Left ventricle myocardium inferior (tissue), 1 donor: ENCODE data around the gene SHMT2. TPM values are rescaled to one million over a fixed set of nuclear protein-coding genes. Genes with fewer than 3 reads are reported as not detected.

ENCODE experiments used
- DNase-seq: peaks from one replicate; pipeline ENCODE4 v3.0.0-alpha.2; 2020
- H3K27ac ChIP-seq: fragments of 200-600 bp; replicated peaks from 2 replicates; pipeline ENCODE4 v1.8.0; 2021
- H3K27me3 ChIP-seq: fragments of 200-600 bp; 2 replicates; pipeline ENCODE4 v1.8.0; 2021; ENCODE audit warnings: low read depth
- H3K36me3 ChIP-seq: fragments of 200-600 bp; 2 replicates; pipeline ENCODE4 v1.8.0; 2021
- H3K4me1 ChIP-seq: fragments of 200-600 bp; 2 replicates; pipeline ENCODE4 v1.8.0; 2021
- H3K4me3 ChIP-seq: fragments of 200-600 bp; 2 replicates; pipeline ENCODE4 v1.8.0; 2021; ENCODE audit warnings: mild to moderate bottlenecking, moderate library complexity
- H3K9me3 ChIP-seq: fragments of 200-600 bp; replicated peaks from 2 replicates; pipeline ENCODE4 v1.8.0; 2021
- CTCF ChIP-seq: fragments of 200-600 bp; IDR thresholded peaks from 2 replicates; pipeline ENCODE4 v1.8.0; 2021; ENCODE audit warnings: antibody characterized with exemption, mild to moderate bottlenecking, borderline replicate concordance
- intact Hi-C: fragments of 100-400 bp; cut with micrococcal nuclease; formaldehyde crosslinking; loops from one replicate; pipeline ENCODE4 v1.11.0; 2022
- total RNA-seq: library from RNA; stranded (reverse); fragmentation: NEBNext Ultra II Directional; extraction: Animal tissue kit (Norgen Biotek cat#: 25700); gene quantifications from one replicate; pipeline ENCODE4 v1.2.1, GENCODE V29; 2021
- donor health status: DM: no; HTN: yes; CAD: no; lungs with severe emphysema.

The SHMT2 gene
- total RNA-seq, 1 donor from 2014 or later, result 22.9 TPM

- Histone ChIP-seq H3K4me1 (peaks cover 70% of the 10 kb centered on the region), H3K9me3 (no peaks in the 10 kb centered on the region), H3K4me3 (no peak overlapping the region), H3K36me3 (peaks cover 45% of the 10 kb centered on the region), H3K27ac (peak overlapping the region; percentile 53), H3K27me3 (peaks cover 25% of the 10 kb centered on the region)
- no peak for TF ChIP-seq CTCF
- no peak for DNase-seq
- intact Hi-C loops, result no loop called here
These were observed 17.5 kb upstream of the SHMT2 start for GRCh38 chr12:57211791-57212700.

GRCh38 chr12:57212701-57213057 is 16.8 kb upstream of the SHMT2 start:
- Histone ChIP-seq H3K4me3 (no peak overlapping the region), H3K27ac (peak overlapping the region; percentile 53), H3K27me3 (peaks cover 32% of the 10 kb centered on the region), H3K36me3 (peaks cover 40% of the 10 kb centered on the region), H3K9me3 (no peaks in the 10 kb centered on the region), H3K4me1 (peaks cover 72% of the 10 kb centered on the region)
- intact Hi-C loops, result no loop called here
- DNase-seq, result no peak
- no peak for TF ChIP-seq CTCF

- Histone ChIP-seq H3K36me3 (peaks cover 35% of the 10 kb centered on the region), H3K9me3 (no peaks in the 10 kb centered on the region), H3K4me1 (peaks cover 68% of the 10 kb centered on the region), H3K27me3 (peaks cover 37% of the 10 kb centered on the region), H3K4me3 (no peak overlapping the region), H3K27ac (peak overlapping the region; percentile 53)
- peak; percentile 87 for DNase-seq
- intact Hi-C loops, result no loop called here
- TF ChIP-seq CTCF, result peak; percentile 94
These were observed 16.3 kb upstream of the SHMT2 start for GRCh38 chr12:57213058-57213715.

- Histone ChIP-seq H3K27me3 (peaks cover 44% of the 10 kb centered on the region), H3K36me3 (peaks cover 34% of the 10 kb centered on the region), H3K4me3 (no peak overlapping the region), H3K9me3 (no peaks in the 10 kb centered on the region), H3K27ac (peak overlapping the region; percentile 29), H3K4me1 (peaks cover 61% of the 10 kb centered on the region)
- intact Hi-C loops, result no loop called here
- TF ChIP-seq CTCF, result no peak
- no peak for DNase-seq
These were observed 15.6 kb upstream of the SHMT2 start for GRCh38 chr12:57213763-57214397.

- no peaks in the 10 kb centered on the region for H3K9me3 ChIP-seq
- H3K36me3 ChIP-seq, result peaks cover 34% of the 10 kb centered on the region
- peak; percentile 82 for TF ChIP-seq CTCF
- peaks cover 56% of the 10 kb centered on the region for H3K4me1 ChIP-seq
- DNase-seq, result peak; percentile 57
- intact Hi-C loops, result no loop called here
- peaks cover 49% of the 10 kb centered on the region for H3K27me3 ChIP-seq
- no peak overlapping the region for H3K4me3 ChIP-seq
- H3K27ac ChIP-seq, result peak overlapping the region; percentile 29
These were observed 15.1 kb upstream of the SHMT2 start for GRCh38 chr12:57214398-57214781.
